Adrenal gland (tissue), 5 donors: ENCODE data around the gene PCMTD2.

ENCODE experiments used
- POLR2A ChIP-seq, 2 donors: fragments of 450-650 bp; IDR thresholded peaks; one replicate each; pipeline ENCODE4 v1.6.1; 2017; ENCODE audit warnings: antibody characterized with exemption in 2 of 2, mild to moderate bottlenecking in 2 of 2, moderate library complexity in 1 of 2
- TF ChIP-seq, protein P1 (sequence below), 6 experiments: fragments of 450-650 bp in 4 of 6; fragments of 200-600 bp in 2 of 6; sonication (generic) in 1 of 6; IDR thresholded peaks; 1 replicate in 5 of 6; 2 replicates in 1 of 6; pipeline versions ENCODE4 v1.5.1 to v1.8.0; 2016 to 2021; ENCODE audit warnings: antibody characterized with exemption in 6 of 6, mild to moderate bottlenecking in 2 of 6, moderate library complexity in 1 of 6
- donor health status: DM: no; HTN: no; CAD: no.

DNA sequence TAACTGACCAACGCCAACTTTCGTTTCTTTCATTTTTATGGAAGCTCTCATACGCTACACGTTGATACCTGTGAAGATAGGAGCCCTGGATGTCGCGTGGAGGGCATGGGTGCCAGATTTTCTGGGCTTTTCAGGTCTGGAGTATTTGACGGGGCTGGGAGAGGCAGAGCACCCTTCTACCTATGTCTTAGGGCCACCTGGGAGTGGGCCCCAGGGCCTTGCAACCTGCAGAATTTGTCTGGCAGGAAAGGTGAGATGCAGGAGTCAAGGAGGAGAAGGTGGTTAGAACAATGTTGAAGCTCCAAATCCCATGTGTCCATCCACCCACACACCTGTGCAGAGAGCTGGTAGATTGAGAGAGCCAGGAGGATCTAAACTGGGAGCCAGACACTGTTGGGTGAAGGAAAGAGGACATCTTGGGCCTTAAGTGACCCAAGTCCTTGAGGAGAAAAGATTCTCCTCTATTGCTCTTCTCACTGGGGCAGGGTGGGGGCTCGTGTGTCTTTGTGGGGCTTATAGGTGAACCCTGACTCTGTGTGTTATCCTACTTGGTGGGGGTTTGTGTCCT lies 27.4 kb upstream of the PCMTD2 start:
- no peak for TF ChIP-seq POLR2A (IDR thresholded peaks at IDR 0.05)
- TF ChIP-seq, protein P1, sequence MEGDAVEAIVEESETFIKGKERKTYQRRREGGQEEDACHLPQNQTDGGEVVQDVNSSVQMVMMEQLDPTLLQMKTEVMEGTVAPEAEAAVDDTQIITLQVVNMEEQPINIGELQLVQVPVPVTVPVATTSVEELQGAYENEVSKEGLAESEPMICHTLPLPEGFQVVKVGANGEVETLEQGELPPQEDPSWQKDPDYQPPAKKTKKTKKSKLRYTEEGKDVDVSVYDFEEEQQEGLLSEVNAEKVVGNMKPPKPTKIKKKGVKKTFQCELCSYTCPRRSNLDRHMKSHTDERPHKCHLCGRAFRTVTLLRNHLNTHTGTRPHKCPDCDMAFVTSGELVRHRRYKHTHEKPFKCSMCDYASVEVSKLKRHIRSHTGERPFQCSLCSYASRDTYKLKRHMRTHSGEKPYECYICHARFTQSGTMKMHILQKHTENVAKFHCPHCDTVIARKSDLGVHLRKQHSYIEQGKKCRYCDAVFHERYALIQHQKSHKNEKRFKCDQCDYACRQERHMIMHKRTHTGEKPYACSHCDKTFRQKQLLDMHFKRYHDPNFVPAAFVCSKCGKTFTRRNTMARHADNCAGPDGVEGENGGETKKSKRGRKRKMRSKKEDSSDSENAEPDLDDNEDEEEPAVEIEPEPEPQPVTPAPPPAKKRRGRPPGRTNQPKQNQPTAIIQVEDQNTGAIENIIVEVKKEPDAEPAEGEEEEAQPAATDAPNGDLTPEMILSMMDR (IDR thresholded peaks at IDR 0.05) = no peak
